DND-41 (cell line): ENCODE data around the gene RCAN1.
A peak's percentile ranks its signal among the peaks of the same experiment; 100 is the strongest.

Experiments
- CTCF ChIP-seq: IDR thresholded peaks from 2 replicates; pipeline ENCODE4 v1.5.1; 2012; ENCODE audit warnings: borderline replicate concordance, low read length, moderate library complexity, mild to moderate bottlenecking; ENCODE audit not compliant: poor library complexity, severe bottlenecking; ENCODE audit errors: extremely low read depth
- EZH2 ChIP-seq: IDR thresholded peaks from 3 replicates; pipeline ENCODE4 v1.6.1; 2012; ENCODE audit warnings: borderline replicate concordance, low read depth, mild to moderate bottlenecking, moderate library complexity, low read length, inconsistent platforms; ENCODE audit not compliant: severe bottlenecking

- TF ChIP-seq CTCF (peak; percentile 53), EZH2 (no peak)
These were observed 70.8 kb downstream of the RCAN1 start for GRCh38 chr21:34544032-34544496.
